Ishikawa (cell line): ENCODE measurements around the gene SMU1.

Source experiments
- CEBPB ChIP-seq: IDR thresholded peaks from 2 replicates; pipeline ENCODE4 v1.6.1; 2012
- CREB1 ChIP-seq: IDR thresholded peaks from 2 replicates; pipeline ENCODE4 v1.6.1; 2012; ENCODE audit warnings: low read depth
- EGR1 ChIP-seq: IDR thresholded peaks from 2 replicates; pipeline ENCODE4 v1.6.1; 2012
- EP300 ChIP-seq: IDR thresholded peaks from 2 replicates; pipeline ENCODE4 v1.6.1; 2012; ENCODE audit warnings: borderline replicate concordance
- FOXM1 ChIP-seq: IDR thresholded peaks from 2 replicates; pipeline ENCODE4 v1.6.1; 2012; ENCODE audit warnings: low read depth, borderline replicate concordance
- RAD21 ChIP-seq: IDR thresholded peaks from 2 replicates; pipeline ENCODE4 v1.6.1; 2012; ENCODE audit warnings: low read depth
- TAF1 ChIP-seq: IDR thresholded peaks from 2 replicates; pipeline ENCODE4 v1.6.1; 2012; ENCODE audit warnings: low read depth, mild to moderate bottlenecking
- TEAD4 ChIP-seq: IDR thresholded peaks from 2 replicates; pipeline ENCODE4 v1.6.1; 2012
- YY1 ChIP-seq: IDR thresholded peaks from 2 replicates; pipeline ENCODE4 v1.6.1; 2012; ENCODE audit warnings: low read depth
- ZBTB7A ChIP-seq: IDR thresholded peaks from 2 replicates; pipeline ENCODE4 v1.6.1; 2012; ENCODE audit warnings: low read depth
- TF ChIP-seq, protein P1 (sequence below): IDR thresholded peaks from 2 replicates; pipeline ENCODE4 v1.6.1; 2012; ENCODE audit warnings: low read depth, mild to moderate bottlenecking
- TF ChIP-seq, protein P2 (sequence below): IDR thresholded peaks from 2 replicates; pipeline ENCODE4 v1.6.1; 2012
- TF ChIP-seq, protein P3 (sequence below): IDR thresholded peaks from 2 replicates; pipeline ENCODE4 v1.6.1; 2012

DNA sequence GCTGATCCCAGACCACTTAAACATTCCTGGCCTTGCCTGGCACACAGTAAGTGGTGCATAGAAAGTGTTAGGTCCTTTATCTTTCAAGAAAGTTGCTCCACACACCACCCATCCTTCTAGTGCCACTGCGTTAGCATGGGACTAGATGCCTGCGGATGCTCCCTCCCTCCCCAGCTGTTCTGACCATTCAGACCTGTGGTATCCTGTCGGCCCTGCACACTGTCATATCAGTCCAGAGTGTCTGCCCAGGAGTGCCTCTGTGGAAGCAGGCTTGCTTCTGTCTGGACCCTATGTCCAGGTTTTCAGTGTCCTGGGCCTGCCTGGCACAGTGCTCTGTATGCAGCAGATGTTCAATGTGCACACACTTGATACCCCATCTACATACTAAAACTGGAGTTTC, 38.3 kb upstream of the SMU1 start:
- TF ChIP-seq TAF1, result no peak
- TF ChIP-seq, protein P1, sequence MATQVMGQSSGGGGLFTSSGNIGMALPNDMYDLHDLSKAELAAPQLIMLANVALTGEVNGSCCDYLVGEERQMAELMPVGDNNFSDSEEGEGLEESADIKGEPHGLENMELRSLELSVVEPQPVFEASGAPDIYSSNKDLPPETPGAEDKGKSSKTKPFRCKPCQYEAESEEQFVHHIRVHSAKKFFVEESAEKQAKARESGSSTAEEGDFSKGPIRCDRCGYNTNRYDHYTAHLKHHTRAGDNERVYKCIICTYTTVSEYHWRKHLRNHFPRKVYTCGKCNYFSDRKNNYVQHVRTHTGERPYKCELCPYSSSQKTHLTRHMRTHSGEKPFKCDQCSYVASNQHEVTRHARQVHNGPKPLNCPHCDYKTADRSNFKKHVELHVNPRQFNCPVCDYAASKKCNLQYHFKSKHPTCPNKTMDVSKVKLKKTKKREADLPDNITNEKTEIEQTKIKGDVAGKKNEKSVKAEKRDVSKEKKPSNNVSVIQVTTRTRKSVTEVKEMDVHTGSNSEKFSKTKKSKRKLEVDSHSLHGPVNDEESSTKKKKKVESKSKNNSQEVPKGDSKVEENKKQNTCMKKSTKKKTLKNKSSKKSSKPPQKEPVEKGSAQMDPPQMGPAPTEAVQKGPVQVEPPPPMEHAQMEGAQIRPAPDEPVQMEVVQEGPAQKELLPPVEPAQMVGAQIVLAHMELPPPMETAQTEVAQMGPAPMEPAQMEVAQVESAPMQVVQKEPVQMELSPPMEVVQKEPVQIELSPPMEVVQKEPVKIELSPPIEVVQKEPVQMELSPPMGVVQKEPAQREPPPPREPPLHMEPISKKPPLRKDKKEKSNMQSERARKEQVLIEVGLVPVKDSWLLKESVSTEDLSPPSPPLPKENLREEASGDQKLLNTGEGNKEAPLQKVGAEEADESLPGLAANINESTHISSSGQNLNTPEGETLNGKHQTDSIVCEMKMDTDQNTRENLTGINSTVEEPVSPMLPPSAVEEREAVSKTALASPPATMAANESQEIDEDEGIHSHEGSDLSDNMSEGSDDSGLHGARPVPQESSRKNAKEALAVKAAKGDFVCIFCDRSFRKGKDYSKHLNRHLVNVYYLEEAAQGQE, result no peak
- TF ChIP-seq TEAD4, result no peak
- no peak for TF ChIP-seq FOXM1
- TF ChIP-seq EP300, result no peak
- no peak for TF ChIP-seq RAD21
- TF ChIP-seq, protein P2, sequence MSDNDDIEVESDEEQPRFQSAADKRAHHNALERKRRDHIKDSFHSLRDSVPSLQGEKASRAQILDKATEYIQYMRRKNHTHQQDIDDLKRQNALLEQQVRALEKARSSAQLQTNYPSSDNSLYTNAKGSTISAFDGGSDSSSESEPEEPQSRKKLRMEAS, result no peak
- TF ChIP-seq CREB1, result no peak
- TF ChIP-seq EGR1, result no peak
- TF ChIP-seq, protein P3, sequence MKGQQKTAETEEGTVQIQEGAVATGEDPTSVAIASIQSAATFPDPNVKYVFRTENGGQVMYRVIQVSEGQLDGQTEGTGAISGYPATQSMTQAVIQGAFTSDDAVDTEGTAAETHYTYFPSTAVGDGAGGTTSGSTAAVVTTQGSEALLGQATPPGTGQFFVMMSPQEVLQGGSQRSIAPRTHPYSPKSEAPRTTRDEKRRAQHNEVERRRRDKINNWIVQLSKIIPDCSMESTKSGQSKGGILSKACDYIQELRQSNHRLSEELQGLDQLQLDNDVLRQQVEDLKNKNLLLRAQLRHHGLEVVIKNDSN, result no peak
- no peak for TF ChIP-seq CEBPB
- no peak for TF ChIP-seq YY1
- TF ChIP-seq ZBTB7A, result no peak
